HG03045 (cell line): ENCODE measurements around the gene RIMKLA.

Experiments used
- ATAC-seq: cut with Tn5 transposase; IDR thresholded peaks from one replicate; pipeline ENCODE4 v1.9.1; 2021; ENCODE audit warnings: mild to moderate bottlenecking, moderate library complexity; ENCODE audit not compliant: unreplicated experiment

Gene RIMKLA, protein sequence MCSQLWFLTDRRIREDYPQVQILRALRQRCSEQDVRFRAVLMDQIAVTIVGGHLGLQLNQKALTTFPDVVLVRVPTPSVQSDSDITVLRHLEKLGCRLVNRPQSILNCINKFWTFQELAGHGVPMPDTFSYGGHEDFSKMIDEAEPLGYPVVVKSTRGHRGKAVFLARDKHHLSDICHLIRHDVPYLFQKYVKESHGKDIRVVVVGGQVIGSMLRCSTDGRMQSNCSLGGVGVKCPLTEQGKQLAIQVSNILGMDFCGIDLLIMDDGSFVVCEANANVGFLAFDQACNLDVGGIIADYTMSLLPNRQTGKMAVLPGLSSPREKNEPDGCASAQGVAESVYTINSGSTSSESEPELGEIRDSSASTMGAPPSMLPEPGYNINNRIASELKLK

DNA sequence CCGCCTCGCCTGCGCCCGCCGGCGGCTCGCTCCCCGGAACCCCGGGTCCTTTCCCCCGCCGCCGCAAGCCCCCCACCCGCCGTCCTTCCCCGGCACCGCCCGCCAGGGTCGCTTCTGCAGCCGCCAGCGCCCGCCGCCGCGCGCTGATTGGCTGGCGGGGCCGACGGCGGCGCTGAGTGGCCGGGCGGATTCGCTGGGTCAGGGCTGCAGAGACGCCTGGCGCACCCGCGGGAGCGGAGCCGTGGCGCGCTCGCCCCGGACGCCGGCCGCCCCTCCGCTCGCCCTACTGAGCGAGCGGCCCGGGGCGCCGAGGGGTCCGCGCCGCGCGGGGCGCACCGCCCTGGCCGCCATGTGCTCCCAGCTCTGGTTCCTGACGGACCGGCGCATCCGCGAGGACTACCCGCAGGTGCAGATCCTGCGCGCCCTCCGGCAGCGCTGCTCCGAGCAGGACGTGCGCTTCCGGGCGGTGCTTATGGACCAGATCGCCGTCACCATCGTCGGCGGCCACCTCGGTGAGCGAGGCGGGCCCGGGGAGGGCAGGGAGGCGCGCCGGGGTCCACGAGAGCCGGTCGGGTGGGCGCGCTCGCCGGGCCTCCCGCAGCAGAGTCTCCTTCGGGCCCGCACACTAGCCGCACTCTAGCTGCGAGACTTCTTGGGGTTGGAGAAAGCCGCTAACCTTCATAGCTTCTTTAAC, at the start of gene RIMKLA:
Gene RIMKLA, plus strand, starts transcription at position 207 of the 694 bp plus-strand sequence. Its CDS starts 143 bp downstream, at position 350.
- peak; percentile 88 for ATAC-seq

DNA sequence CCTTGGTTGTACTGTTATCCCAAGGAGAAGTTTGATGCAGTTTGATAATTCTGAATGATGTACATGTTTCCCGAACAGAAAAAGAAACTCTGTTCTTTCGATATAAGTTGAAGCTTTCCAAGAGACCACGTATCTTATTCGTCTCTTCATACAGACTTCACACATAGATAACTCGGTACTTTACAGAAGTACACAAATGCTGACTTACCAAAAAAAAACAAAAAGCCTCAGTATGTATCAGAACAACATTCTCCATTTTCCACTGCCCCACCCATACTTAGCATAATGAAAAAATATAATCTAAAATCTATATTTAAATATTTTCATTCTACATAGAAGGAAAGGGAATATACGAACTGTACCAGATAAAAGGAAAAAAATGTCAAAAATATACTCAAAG, 47.7 kb upstream of the RIMKLA start:
- no peak for ATAC-seq

DNA sequence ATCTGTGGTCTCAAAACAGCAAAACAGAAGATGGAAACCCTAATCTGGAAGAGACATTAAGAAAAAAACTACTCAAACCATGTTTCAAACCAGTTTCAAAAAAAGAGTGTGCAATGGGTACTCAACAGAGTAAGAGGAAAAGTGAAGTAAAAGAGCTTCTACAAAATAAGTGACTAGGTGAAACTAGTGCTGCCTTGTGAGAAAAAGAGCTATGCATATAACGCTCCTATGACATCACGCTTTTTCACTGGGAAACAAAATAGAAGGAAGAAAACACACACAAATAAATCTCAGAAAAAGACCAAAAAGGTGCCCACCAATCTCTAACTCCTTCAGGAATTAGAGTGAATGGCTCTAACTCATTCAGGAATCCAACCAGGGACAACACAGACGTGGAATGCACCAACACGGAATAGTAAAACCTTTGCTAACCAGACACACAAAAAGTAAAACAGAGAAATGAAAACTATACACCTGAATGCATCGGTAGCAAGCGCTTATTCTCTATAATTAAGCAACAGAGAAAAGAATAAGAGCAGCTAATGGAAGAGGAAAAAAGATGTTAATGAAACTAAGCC, 46.8 kb upstream of the RIMKLA start:
- ATAC-seq, result no peak

DNA sequence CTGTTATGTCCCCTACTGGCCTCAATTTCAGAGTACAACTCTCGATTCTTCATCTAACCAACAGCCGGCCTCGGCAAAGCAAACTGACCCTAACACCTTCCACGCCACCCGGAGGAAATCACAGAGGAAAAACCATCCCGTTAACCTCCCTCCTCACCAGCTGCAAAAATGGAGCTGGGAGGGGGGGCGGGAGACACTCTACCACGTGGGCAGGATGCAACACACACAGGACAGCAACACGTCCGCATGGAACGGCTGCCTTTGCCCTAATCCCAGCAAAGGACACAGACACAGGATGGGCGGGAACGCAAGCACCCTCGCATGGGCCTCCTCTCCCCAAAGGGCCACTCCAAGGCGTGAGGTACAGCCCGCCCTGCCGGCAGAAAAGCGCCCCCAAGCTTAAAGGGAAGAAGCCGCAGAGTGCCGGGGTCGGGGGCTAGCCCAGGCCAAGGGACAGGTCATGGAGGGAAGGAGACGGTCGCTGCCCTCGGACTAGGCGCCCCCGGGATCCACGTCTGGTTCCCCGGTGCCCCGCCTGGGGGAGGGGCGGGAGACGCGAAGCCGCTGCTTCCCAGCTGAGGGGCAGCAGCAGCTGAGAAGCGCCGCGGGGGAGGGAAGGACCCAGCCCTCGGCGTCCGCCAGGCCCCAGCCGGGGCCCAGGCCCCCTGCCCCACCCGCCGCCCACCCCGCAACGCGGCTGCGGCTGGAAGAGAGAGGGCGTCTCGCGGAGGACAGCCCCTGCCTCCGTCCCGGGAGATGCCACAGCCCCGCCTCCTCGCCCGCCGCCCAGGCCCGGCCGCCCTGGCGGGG, 46.1 kb upstream of the RIMKLA start:
- peak; percentile 52 for ATAC-seq

DNA sequence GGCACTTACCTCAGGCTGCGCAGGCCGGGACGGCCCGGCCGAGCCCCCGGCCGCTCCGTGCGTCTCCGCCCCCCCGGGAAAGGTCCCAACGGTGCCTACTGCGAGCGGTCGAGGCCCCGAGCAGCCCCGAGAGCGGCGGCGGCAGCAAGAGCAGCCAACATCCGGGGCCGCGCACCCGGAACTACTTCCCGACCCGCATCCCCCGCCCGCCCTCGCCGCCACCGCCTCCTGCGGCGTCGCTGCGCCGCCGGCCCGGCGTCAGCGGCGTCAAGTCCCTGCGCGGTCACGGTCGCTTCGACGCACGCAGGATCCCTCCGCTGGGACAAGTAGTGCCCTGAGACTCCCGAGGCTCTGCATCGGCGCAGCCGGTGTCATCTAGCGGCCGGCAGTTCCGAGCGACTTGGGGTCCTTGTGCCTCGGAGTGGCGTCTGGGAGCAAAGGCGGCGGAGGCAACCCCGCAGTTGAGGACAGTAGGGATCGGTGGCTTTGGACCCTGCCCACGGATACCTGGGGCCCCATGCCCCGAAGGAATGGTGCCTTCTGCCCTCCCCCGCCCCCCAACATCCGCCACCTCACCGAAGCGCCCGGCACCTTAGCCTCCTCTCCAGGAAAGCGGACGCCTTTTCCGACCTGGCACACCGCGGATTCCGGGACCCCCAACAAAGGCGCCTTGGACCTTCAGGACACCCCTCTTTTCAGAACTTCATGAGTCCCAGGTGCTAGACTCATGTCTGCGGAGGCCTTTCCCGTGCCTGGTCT, 45.4 kb upstream of the RIMKLA start, which contains the start of gene FOXJ3:
Gene FOXJ3, minus strand, starts transcription at position 186 of the 759 bp plus-strand sequence. CDS start 24,142 bp downstream, outside the sequence.
- ATAC-seq, result peak; percentile 77

DNA sequence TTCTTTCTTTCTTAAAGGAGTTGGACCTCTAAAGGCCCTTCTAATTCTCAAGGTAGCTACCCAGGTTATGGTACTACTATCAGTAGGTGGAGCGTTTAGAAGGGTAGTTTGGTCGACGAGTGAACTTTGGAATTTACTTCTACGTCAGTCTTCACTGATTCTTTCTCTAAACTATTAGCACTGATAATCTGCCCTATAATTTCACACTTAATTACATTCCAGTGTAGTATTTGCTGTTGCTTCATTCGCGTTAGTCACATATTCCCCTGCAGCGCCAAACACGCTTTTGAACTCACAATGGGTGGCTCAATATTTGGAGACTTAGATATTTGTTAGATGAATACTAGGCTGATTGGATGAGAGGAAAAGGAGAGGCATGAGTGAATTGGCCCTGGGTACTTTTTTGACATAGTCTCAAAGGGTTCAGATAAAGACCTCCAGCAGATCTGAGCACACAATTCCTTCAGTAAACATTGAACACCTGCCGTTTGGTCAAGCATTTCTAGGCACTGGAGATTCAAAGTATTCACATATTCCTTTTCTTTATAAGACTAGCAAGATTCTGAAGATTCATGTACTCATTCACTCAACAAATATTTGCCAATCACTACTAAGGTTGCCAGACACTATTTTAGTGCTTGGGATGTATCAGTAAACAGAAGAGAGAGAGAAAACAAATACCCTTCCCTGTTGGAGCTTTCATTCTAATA, 44.6 kb upstream of the RIMKLA start:
- no peak for ATAC-seq

DNA sequence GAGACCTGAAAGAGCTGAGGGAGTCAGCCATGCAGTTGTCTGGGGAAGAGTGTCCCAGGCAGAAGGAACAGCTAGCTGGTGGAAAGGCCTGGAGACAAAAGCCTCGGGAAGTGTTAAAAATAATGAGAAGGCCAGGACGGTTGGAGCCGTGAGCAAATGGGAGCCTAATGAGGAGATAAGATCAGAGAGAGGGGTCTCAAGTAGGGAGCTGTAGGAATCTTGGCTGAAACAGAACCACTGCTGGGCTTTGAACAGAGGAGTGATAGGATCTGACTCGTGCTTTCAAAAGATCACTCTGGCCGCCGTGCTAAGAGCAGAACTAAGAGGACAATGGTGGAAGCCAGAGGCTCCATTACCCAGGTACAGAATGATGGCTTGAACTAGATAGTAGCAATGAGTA, 43.6 kb upstream of the RIMKLA start:
- no peak for ATAC-seq

DNA sequence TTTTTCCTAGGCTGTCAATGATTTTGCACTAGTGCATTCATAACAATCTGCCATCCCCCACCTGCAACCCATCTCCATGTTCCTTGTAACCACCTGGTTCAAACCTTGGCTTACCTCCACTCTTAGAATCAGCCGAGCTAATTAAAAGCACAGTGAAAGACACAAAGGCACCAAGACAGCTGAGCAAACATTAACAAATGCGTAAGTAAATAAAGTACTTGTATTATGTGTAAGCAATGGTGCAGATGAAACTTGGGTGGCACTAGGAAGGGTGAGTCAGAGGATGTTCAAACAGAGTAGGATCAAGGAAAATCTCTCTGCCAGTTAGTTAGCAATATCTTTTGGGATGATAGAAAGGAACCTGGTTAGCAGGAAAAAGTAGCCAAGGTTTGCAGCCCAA, 40.5 kb upstream of the RIMKLA start:
- ATAC-seq, result no peak

DNA sequence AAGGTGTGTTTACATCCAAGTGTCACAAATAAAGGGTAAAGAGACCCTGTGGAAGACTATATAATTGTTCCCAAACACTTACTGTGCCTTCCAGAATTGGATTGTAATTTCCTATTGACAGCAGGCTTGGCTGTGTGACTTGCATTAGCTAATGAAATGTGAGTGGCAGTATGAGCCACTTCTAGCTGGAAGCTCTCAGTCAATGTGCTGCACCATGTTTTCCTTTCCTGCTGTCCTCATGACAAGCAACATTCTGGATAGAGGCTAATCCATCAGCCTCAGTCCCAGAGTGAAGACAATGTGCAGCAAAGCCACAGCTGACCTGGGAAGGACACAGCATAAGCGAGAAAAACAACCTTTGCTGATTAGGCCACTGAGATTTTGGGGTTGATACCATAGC, 39.7 kb upstream of the RIMKLA start:
- ATAC-seq, result no peak

DNA sequence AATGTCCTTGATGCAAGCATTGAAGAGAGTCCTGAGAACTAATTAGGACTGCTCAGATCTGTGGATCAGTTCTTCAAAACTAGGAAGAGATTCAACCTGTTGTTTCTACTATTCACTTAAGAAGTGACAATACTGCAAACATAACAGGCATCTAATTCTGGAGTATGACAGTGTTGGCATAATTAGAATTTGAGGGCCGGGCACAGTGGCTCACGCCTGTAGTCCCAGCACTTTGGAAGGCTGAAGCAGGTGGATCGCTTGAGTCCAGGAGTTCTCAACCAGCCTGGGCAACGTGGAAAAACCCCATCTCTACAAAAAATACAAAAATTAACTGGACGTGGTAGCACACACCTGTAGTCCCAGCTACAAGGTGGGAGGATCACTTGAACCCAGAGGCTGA, 37.5 kb upstream of the RIMKLA start:
- ATAC-seq, result no peak

DNA sequence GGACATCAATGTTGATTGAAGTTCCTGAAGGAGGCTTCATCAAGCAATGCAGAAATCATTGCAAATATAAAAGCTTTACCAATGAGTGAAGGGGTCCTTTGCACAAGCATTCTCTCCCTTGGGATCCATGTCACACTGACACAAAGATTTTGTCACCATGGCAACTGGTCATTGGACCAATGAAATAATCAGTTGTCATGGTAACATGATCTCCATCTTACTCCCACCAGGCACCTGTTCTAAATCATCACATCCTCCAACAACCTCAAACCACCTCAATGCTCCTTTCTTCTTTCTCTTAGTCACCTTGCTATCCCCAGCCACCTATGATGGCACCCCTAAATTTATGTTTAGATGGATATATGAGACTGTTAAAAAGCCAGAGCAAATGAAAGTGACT, 32.1 kb upstream of the RIMKLA start:
- ATAC-seq, result no peak

DNA sequence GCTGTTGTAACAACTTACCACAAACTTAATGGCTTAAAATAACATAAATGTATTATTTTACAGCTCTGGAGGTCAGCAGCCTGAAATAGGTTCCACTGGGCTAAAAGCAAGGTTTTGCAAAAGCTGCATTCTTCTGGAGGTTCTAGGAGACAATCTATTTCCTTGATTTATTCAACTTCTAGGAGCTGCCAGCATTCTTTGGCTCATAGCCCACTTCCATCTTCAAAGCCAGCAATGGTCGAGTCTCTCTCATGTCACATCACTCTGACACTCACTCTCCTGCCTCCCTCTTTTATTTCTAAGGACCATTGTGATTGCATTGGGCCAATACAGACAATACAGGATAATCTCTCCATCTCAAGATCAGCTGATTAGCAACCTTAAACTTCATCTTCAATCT, 30.5 kb upstream of the RIMKLA start:
- no peak for ATAC-seq

DNA sequence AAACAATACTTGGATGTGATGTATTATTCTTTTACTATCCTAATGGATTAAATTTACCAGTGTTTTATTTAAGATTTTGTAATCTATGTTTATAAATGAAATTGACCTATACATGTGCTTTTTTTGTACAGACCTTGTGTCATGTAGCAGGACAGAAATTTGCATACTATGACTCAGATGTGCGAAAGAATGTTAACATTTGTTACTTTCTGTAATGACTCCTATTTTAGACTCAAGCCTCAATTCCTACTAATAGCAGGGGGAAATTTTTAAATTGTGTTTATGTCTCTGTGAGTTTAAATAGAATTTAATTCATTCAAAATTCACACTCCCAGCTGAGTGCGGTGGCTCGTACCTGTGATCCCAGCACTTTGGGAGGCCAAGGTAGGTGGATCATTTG, 21.8 kb upstream of the RIMKLA start:
- ATAC-seq, result peak; percentile 53

DNA sequence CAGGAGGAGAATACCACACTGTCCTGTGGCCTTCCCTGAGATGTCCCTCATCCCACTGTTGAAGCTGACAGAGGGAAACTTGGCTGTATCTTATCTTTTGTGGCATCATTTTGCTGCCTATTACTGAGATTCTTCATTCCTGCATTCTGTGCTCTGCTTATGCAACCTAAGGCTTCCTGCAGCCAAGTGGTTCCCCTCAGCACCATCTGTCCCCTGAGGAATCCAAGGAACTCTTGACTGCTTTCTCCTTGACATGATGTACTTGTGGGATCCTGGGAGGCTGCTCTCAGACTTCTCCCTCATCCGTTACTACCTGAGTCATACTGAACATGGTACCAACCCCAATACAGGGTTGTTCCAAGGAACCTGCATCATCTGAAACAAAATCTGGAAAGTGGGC, 21.1 kb upstream of the RIMKLA start:
- ATAC-seq, result no peak

DNA sequence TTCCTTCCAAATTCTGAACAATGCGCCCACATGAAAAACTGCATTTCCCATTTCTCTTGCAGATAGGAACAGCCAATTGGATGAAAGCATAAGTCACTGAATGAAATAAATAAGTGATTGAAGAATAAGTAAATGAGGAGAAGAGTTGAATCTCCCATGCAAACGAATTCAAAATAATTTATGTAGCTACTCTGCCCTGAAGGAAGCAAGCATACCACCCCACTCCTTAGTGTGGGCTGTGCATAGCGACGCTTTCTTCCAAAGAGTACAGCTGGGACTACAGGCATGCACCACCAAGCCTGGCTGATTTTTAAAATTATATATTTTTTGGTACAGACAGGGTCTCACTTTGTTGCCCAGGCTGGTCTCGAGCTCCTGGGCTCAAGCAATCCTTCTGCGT, 16.5 kb upstream of the RIMKLA start:
- no peak for ATAC-seq

DNA sequence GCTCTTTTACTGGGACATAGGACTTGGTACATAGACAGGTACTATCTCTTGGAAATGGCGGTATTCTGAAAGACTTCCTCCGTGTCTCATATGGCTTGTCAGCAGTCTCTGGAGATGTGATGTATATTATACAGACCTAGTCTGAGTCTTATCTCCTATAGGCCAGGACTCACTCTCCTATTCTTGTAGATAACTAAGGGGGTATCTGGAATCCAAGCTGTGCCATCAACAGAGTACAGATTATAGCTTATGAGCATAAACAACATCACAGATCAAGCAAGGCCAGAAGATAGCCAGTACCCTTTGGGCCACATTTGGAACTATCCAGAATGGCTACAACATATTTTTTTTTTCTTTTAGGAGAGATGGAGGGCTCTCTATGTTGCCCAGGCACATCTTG, 16.1 kb upstream of the RIMKLA start:
- ATAC-seq, result no peak

DNA sequence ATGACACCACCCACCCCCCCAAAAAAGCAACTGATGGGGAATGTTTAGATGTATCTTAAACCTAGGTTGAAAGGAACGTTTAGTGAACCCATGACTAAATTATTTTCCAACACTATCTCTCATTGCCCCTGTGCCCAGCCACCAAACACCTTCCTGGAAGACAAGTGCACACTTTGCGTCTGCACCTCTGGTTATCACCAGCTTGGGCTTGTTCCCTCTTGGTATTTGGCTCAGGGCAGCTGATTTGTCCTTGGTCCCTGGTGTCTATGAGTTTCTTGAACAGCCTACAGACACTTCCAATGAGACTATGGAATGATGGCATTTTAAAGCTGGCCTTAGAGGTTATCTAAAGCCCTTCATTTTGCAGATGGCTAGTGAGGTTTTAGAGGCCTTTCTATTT, 15.5 kb upstream of the RIMKLA start:
- ATAC-seq, result no peak

DNA sequence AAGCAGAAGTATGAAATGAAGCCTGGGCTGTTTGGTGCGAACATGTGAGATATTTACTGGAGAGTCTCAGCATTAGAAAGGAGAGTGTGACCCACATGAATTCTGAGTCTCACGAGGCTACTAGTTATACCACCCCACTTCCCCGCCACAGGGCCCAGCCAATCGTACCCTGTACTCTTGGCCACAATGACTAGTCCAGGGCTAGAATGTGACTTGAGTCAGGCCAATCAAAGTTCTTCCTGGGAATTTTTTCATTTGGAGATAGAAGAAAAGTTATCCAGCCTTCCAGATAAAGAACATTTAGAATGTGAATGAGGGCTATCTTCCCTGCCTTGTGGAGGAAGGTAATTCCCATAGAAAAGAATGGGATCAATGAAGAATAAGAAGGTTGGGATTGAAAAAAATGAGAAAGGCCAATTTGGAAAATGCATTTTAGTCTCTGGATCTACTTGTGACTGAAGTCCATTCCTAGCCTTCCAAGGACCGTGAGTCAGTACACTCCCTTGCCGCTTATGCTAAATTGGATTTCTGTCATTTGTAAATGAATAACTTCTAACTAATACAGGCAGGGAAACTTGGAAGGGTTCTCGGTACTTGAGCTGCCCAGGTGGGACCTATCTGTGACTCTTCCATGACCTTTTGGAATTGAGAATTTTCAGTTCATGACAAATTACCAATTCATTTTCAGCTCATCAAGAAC, 12.3 kb upstream of the RIMKLA start:
- ATAC-seq, result no peak

DNA sequence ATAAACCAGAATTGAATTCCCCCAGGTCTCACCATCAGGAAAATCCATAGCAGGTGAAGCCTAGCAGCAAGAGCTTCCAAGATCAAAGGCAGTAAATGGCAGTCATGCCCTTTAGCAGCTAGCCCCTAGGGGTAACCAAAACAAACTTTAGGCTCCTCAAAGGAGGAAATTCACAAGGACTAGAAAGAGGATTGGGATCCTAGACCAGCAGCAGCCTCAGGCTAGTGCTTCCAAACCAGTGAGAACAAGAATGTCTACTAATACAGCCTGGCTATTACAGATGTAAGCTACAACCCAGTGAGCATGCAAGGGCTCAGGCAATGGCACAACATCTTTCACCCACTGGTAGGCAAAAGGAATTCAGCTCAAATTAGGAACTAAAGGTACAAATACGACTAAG, 11.1 kb upstream of the RIMKLA start:
- no peak for ATAC-seq
